Measurements from ENCODE around the gene P3H1.
"Not testable (repeated sequence)": the region's sequence is repeated elsewhere in the genome, so short reads cannot be mapped to it uniquely, and the experiment has no call there.

P3H1 gene

DNA sequence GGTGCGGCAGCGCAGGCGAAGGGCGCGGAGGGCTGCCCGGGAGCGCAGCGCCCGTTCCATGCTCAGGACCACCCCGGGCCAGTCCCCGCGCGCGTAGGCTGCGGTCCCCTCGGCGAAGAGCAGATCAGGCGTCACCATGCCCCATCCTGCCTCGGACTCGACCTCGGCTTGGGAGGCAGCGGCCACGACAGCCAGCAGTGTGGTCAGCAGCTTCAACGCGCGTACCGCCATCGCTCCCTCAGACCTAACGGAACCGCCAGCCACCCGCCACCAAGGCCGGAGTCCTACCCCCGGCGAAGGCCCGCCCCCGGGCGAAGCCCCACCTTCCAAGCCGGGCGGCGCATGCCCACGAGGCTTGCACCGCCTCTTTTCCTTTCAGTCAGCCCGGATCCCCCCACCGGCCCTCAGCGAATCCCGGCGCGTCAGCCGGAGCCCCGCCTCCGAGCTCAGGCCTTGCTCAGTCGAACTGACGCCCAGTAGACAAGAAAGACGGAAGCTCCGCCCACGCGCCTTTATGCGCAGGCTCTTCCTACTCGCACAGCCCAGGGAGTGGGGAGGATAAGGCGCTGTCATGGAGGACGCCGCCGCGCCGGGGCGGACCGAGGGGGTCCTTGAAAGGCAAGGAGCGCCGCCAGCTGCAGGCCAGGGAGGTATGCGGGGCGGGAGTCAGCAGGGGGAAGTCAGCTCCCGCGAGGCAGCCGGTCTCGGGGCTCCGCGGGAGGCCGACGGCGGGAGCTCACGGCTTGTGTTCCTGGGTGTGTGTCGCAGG lies at the start of gene P3H1, which contains the start of gene C1orf50:
Gene P3H1 (minus strand): TSS at position 288 of the 769 bp plus-strand sequence. CDS start 57 bp downstream, at position 231.
Gene C1orf50 (plus strand): TSS at position 509 of the 769 bp plus-strand sequence. CDS start 63 bp downstream, at position 572.
- peak; percentile 100 for DNase-seq

GRCh38 chr1:42815941-42816584 lies 49.2 kb upstream of the P3H1 start:
- DNase-seq, result peak; percentile 9

- not testable (repeated sequence) for DNase-seq
Measured at GRCh38 chr1:42814815-42815214, 48.0 kb upstream of the P3H1 start.

DNA sequence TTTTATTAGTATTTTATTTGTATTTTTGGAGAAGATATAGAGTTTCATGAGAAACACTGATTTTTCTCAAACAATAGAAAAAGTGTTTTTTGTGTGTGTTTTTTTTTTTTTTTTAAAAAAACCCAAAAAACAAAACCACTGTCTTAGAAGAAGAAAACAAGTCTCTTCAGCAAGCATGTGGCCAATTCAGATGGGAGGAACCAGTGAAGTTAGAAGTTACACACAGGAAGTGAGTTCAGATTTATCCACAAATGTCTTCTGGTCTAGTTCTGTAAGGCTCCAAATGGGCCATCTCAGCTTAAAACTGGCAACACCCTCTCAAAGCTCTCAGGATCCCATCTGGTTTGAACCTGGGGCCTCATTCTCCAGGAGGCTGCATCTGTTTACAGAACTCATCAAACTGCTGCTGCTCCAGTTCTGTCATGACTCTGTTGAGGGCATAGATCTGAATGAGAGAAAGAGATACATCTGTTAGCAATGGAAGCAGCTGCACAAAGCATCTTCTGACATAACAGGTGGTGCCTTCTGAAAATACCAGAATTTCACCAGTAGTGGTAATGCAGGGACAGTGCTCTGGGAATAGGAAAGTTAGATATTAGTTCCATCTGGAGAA lies 40.3 kb upstream of the P3H1 start:
- no peak for DNase-seq

DNA sequence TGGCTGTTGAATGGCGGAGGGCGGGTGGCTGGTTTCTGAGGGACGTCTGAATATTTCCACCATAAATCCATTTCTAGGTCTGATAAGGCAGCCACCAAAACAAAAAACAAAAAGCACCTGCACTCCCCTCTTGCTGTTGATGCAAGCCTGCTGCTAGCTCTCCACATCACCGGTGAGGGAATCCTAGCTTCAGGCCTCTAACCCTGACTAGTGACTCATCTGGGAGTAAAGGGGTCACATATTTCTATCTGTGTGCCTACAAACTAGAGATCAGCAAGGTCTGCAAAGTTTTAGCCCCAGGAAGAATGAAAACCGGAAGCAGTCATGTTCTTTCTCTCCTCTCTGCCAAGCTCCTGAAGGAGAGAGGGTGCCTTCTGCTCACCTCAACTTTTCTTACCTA lies 39.8 kb upstream of the P3H1 start:
- no peak for DNase-seq

GRCh38 chr1:42806171-42806570 lies 39.3 kb upstream of the P3H1 start:
- no peak for DNase-seq

GRCh38 chr1:42801832-42802473 lies 35.1 kb upstream of the P3H1 start:
- no peak for DNase-seq

GRCh38 chr1:42797979-42798378 lies 31.2 kb upstream of the P3H1 start:
- DNase-seq, result no peak

DNA sequence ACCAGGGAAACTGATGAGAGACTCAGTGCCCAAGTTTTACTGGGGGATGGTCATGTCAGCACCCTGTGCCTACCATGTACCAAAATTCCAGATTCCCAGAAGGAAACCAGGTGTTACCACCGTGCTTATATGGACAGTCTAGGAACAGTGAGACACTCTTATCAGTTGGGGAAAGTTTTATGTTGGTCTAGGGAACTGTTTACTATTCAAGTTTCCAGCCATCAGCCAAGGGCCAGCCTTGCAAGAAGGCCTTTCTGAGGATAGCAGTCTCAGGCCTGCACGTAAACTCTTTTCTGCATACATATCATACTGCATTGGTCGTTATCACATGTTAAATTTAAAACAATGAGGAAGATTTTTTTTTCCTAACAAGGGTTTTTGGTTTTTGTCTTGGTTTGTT lies 30.6 kb upstream of the P3H1 start:
- DNase-seq, result no peak

GRCh38 chr1:42793824-42794223 lies 27.0 kb upstream of the P3H1 start:
- DNase-seq, result no peak

- DNase-seq, result no peak
Measured at GRCh38 chr1:42788021-42788420, 21.2 kb upstream of the P3H1 start.

DNA sequence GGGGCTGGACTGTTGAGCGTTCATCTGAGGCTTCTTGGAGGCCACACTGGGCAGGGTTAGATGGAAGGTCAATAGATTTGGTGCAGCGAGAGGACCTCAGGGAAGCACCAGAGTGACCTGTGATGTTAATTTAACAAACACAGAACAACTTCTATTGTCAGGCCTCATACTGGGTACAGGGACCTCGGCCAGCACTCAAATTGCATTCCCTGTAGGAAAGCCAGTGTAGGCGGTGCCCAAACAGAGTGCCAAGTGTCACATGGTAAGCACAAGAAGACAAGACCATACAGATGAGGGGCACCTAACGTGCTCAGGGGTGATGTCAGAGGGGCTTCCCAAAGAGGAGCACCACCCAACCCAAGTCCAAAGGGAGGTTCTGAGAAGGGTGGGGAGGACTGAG lies 19.3 kb upstream of the P3H1 start:
- no peak for DNase-seq

DNA sequence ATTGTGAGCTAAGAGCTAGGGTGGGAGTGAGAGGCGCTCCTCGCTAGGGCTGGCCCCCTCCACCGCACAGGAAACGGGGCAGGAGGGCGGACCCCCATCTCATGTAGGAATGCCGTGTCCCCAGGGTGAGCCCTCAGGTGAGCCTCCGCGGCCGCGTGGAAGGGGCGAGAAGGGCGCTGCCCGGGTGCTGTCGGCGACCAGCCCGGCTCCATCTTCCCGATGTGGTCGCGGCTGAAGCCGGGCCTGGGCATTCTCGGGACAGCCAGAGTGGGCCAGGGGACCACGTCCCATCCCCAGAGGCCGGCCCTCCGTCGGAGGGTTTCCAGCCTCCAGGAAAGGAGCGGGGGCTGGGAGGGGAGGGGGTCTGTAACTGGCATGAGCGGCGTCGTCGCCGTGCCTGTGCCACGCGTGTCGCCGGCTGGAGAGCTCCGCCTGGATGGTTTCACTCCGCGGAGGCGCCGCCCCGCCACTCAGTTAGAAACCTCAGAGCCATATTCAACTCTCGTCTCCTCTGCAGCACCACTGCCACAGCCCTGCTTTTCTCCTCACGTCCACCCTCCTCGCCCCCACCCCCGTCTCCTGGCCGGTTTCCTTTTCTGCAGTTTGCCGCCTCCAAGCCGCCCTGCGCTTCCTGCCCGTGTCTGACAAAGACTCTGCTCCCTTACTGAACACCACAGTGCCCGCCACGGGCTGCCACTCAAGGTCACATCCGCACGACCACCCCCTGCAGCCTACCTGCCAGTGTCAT lies 18.3 kb upstream of the P3H1 start, which contains the start of gene TMEM269:
Gene TMEM269 (plus strand): TSS at position 46 of the 748 bp plus-strand sequence. CDS start 4,903 bp downstream, outside the sequence.
- DNase-seq, result peak; percentile 51

DNA sequence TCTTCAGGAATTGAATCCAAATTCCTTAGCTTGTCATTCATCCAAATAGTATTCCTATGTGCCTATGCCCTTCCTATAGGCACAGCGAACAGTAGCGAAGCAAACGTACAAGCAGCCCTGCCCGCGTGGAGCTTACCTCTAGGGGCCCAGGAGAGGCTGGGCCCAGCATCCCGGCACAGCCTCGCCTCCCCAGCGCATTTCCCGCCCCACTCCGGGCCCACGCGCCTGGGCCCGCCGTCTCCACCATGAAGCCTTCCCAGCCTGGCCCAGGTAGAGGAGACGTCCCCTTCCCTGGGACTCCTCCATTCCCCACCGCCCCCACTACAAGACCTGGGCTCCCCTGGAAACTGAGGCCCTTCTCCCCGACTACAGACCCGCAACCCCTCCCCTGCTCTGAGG lies 17.7 kb upstream of the P3H1 start:
- DNase-seq, result no peak

- no peak for DNase-seq
Measured at GRCh38 chr1:42783092-42783491, 16.3 kb upstream of the P3H1 start.

- no peak for DNase-seq
Measured at GRCh38 chr1:42780176-42780575, 13.3 kb upstream of the P3H1 start.

DNA sequence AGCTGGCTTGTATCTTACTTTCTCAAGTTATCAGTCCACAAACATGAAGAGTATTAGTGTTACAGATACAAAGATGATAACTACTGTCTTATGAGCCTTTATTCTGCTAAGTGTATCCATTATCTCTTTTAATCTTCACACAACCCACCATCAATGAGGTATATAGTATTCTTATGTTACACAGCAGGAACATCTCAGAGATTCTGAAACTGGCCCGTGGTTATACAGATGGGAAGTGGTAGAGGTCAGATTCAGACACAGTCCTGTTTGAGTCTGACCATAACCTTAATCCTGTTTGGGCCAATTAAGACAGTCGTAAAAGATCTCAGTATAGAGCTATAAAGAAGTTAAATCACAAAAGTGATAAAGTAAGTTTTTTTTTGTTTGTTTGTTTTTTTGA lies 12.9 kb upstream of the P3H1 start:
- no peak for DNase-seq

GRCh38 chr1:42777852-42778251 lies 11.0 kb upstream of the P3H1 start:
- DNase-seq, result peak; percentile 11

DNA sequence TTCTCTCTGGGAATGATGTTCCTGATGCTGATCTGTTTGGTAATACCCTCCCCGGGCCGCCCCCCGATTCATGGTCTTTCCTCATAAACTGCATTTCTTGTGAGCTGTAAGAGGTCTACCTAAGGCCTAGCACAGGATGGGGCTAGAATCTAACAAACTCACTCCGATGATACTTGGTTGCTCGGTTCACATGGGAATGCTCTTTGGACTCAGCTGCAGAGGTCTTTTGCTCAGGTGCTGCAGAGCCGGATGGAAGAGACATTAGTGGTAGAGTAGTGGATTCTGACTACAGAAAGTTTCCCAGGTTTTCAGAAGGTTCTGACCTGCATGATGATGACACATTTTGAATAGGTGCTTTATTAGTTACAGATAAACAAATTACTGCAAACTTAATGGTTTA lies 9.7 kb upstream of the P3H1 start:
- DNase-seq, result no peak

GRCh38 chr1:42774928-42775526 lies 8.2 kb upstream of the P3H1 start:
- no peak for DNase-seq

DNA sequence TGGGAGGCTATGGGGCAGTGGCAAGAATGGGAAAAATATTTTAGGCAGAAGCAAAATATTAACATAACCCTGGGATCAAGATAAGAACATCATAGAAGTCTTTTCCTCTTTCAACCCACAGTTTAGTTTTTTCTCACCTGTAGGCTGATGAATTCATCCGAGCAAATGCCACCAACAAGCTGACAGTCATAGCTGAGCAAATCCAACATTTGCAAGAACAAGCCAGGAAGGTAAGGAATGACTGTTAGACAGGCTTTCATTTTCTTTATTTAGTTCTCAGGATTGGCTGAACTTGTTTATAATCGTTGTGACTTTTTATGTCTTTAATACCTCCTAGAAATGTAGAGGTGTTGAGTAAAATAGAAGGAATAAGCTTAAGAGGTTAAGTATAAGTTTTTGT lies 6.6 kb upstream of the P3H1 start:
- no peak for DNase-seq

DNA sequence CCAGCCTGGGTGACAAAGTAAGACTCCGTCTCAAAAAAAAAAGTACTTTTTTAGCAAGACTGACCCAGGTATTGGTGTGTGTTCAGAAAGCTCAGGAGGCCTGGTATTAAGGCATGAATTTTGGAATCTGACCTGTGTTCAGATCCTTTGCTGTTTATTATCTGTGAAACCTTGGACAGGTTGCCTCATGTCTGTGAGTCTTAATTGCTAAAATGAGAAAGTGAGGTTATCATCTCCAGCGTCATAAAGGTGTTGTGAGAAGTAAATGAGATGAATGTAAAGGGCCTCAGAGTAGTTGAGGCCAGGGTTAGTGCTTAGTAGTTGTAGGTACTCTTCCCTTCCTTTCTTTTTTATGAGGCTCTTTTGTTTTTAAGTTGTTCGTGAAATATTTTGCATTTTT lies 3.0 kb upstream of the P3H1 start:
- no peak for DNase-seq

Measured in activated naive CD4-positive, alpha-beta T cell treated with Interleukin-2 at 50 U/mL for 16 hours (primary cell).